Measurements from ENCODE around the gene ZBTB7C. TPM values are rescaled to one million over a fixed set of nuclear protein-coding genes. Genes with fewer than 3 reads are reported as not detected.

Gene ZBTB7C
- total RNA-seq, 2 donors from 2014 or later, result 4.2 to 5.6 TPM

DNA sequence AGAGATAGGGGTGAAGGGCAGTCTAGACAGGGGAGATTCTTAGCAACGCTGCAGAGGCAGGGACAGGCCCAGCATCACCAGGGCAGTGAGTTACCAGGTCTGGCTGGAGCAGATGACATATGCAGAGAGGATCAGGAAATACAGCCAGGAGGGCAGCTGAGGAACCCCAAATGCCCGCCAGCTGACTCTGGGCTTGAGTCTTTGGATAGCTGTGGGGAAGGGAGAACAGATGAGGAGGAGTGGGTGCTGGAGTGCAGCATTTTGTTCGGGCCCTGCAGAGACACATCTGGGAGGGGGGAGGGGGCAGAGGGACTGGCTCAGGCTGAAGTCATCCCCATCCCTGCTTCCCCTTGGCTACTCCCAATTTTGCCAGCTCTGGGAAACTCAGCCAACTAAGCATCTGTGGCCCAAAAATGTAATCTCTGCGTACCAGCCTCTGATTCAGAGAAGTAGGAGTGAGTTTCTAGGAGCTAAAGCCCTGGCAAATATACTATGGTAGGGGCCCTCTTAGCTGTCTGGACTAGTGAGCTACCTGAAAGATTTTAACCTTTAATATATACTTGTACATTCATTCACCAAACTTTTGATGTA is 214.5 kb downstream of the ZBTB7C start:
- intact Hi-C loops (cut with DNase I), result no loop called here
- ATAC-seq (peak in 1 of 2 donors; percentile 62), DNase-seq (no peak)

GRCh38 chr18:48193521-48194492 is 215.4 kb downstream of the ZBTB7C start:
- ATAC-seq (peak; percentile 90 to 92), DNase-seq (peak; percentile 49)
- intact Hi-C loops (cut with DNase I), result no loop called here

DNA sequence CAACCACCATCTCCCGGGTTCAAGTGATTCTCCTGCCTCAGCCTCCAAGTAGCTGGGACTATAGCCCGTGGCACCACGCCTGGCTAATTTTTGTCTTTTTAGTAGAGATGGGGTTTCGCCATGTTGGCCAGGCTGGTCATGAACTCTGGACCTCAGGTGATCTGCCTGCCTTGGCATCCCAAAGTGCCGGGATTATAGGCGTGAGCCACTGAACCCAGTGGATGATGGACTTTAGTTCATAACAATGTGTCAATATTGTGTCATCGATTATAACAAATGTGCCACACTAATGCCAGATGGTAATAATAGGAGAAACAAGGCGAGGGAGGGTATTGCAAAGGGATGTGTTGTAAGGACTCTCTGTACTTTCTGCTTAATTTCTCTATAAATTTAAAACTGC is 216.6 kb downstream of the ZBTB7C start:
- ATAC-seq (no peak), DNase-seq (no peak)
- intact Hi-C loops (cut with DNase I), result no loop called here

DNA sequence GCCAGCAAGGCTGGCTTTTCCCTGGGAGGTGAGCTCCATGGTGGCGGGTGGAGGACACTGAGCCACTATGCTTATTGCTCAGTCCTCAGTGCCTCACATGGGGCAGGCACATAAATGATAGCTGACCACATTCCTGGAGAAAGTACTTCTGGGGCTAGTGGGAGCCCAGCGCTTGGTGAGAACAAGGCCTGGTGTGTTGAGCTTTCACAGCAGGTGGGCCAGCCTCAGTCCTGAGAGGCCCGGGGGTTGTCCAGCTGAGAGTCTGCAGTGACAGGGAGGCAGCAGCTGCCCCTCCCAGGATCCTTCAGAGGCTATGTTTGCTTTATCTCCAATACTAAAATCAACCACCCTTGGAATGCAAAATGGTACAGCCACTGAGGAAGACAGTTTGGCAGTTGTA is 217.7 kb downstream of the ZBTB7C start:
- DNase-seq (no peak), ATAC-seq (no peak)
- intact Hi-C loops (cut with DNase I), result no loop called here

DNA sequence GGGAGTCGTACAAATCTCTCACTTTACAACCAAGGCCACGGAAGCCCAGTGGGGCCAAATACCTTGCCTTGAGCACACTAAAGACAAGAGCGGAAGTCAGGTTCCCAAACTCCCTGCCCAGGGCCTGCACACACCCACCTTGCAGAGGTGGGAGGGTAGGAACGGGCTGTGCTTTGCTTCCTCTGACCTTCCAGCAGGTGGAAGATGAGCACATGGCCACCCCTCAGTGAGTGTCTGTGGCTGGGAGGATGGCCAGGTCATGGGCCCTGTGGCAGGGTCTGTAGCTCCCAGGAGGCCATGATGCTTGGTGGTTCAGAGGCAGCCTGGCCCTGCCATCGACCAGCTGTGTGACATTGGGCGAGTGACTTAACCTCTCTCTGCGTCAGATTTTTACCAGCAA is 218.2 kb downstream of the ZBTB7C start:
- DNase-seq, result no peak
- no peak for ATAC-seq
- intact Hi-C loops (cut with DNase I), result no loop called here

DNA sequence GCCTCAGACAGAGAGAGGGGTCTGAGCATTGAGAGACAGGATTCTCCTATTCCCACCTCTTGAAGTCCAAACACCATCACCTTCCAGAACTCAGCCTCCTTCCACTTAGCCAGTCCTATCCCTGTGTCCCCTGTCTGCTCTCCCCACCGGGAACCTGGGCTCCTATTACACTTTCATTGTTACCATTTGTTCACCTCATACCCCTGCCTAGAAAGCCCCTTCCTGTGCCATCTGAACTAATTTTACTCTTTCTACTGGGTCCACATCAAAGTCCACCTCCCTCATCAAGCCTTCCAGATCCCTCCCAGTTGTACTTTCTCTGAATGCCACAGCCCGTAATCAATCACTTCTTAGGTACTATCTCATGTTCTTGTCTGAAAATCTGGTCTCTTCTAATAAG is 220.6 kb downstream of the ZBTB7C start:
- DNase-seq (no peak), ATAC-seq (no peak)
- intact Hi-C loops (cut with DNase I), result no loop called here

DNA sequence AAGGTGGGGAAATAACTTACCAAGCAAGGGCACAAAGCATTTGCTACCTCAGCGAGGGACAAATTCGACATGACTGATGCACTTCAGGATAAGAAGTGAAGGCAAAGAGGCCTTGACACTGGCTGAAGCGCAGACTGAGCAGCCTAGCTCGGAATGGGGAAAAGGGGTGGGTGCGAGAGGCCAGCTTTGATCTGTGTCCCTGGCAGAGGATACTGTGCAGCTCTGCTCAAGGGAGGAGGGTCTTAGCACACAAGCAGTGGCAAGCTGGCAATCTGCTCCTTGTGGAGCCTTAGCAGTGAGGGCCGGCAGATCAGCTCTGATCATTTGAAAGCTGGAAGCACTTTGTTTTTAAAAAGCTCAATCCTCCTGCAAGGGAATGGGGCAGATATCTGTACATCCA is 222.3 kb downstream of the ZBTB7C start:
- ATAC-seq (no peak), DNase-seq (no peak)
- intact Hi-C loops (cut with DNase I), result no loop called here

DNA sequence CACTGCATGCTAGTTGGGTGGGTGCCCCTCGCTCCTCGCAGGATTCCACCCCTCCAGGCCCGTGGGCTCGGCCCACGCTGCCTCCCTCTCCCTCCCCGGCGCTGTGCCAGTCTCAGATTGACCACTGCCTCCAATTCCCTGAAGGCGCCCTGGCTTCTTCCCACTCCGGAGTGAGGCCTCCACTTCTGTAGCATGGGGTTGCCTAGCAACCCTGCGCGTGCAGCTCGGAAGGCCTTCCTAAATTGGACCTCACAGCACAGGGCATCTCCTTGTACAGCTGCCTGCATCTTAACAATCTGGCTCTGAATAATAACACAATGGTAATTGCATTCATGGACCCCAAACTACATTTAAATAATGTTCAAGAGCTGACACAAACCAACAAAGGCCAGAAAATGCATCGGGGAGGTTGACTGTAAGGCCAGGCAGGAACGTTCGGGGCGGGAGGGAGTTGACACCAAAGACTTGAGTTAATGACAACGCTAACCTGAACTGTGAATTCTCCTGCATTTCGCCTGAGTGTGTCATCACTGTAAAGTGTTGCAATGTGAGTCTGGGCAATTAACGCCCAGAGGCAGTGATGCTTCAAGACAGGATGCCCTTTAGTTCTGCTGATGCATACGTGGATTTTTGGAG is 222.9 kb downstream of the ZBTB7C start:
- peak in 1 of 2 donors; percentile 71 for ATAC-seq
- intact Hi-C loops (cut with DNase I), result no loop called here
- peak; percentile 40 for DNase-seq

DNA sequence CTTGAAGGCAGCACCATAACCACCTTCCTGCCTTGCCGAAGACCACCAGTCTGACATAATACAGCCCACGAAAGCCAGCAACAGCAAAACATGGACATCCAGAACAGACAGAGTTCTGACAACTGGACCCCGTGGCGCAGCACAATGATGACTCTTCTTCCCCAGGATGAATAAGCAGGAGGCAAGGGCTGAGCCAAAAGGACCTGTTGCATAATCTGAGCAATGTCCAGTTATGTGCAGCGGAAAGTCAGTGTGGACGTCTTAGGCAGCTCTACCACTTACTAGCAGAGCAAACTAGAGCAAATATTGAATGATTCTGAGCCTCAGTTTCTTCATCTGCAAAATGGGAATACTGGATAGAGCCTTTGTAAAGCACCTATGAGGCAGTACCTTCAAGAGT is 225.1 kb downstream of the ZBTB7C start:
- DNase-seq, result no peak
- peak in 1 of 2 donors; percentile 73 for ATAC-seq
- intact Hi-C loops (cut with DNase I), result no loop called here

- intact Hi-C loops (cut with DNase I), result no loop called here
- ATAC-seq (peak in 1 of 2 donors; percentile 12), DNase-seq (no peak)
Measured at GRCh38 chr18:48183613-48184012, 225.6 kb downstream of the ZBTB7C start.

- ATAC-seq (no peak), DNase-seq (no peak)
- intact Hi-C loops (cut with DNase I), result no loop called here
Measured at GRCh38 chr18:48182779-48183178, 226.4 kb downstream of the ZBTB7C start.

GRCh38 chr18:48181857-48182256 is 227.3 kb downstream of the ZBTB7C start:
- intact Hi-C loops (cut with DNase I), result no loop called here
- DNase-seq (no peak), ATAC-seq (no peak)

GRCh38 chr18:48181087-48181823 is 227.9 kb downstream of the ZBTB7C start:
- intact Hi-C loops (cut with DNase I), result no loop called here
- no peak for ATAC-seq
- no peak for DNase-seq

DNA sequence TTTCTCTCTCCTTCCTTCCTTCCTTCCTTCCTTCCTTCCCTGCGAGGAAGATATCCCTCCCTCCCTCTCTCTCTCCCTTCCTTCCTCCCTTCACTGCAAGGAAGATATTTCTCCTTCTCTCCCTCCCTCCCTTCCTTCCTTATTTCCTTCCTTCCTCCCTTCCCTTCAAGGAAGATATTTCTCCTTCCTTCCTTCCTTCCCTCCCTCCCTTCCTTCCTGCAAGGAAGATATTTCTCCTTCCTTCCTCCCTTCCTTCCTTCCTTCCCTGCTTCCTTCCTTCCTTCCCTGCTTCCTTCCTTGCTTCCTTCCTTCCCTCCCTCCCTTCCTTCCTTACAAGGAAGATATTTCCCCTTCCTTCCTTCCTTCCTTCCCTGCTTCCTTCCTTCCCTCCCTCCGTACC is 229.5 kb downstream of the ZBTB7C start:
- intact Hi-C loops (cut with DNase I), result no loop called here
- ATAC-seq (no peak), DNase-seq (no peak)

GRCh38 chr18:48179001-48179400 is 230.2 kb downstream of the ZBTB7C start:
- DNase-seq (no peak), ATAC-seq (no peak)
- intact Hi-C loops (cut with DNase I), result no loop called here

- no peak for ATAC-seq
- intact Hi-C loops (cut with DNase I), result no loop called here
- no peak for DNase-seq
Measured at GRCh38 chr18:48176909-48177308, 232.3 kb downstream of the ZBTB7C start.

DNA sequence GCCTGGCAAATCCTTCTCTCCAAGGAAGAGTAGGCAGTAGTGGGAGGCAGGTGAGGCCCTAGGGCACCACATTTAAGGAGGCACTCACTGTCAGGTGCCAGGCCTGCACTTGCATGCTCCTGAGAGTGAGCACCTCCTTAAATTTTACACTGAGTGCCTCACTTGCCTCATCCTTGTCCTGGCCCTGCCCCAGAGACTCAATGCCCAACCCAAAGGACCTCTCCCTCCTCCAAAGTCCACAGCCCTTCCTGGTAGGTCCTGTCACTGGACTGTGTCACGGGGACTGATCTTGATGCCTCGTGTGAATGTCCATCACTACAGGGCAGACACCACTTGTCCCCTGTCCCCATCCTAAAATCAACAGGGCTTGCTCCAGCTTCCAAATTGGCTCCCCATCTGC is 235.6 kb downstream of the ZBTB7C start:
- intact Hi-C loops (cut with DNase I), result no loop called here
- peak in 1 of 2 donors; percentile 12 for ATAC-seq
- no peak for DNase-seq

GRCh38 chr18:48172226-48173006 is 236.8 kb downstream of the ZBTB7C start:
- DNase-seq, result no peak
- intact Hi-C loops (cut with DNase I), result no loop called here
- ATAC-seq, result no peak
